NT2/D1 (cell line): ENCODE results near the gene FETUB.
"Not testable (repeated sequence)": the region's sequence is repeated elsewhere in the genome, so short reads cannot be mapped to it uniquely, and the experiment has no call there.

Source experiments
- YY1 ChIP-seq: IDR thresholded peaks from 2 replicates; pipeline ENCODE4 v1.6.1; 2011; ENCODE audit not compliant: insufficient read length, insufficient read depth
- ZNF274 ChIP-seq: IDR thresholded peaks from 2 replicates; pipeline ENCODE4 v1.6.1; 2011; ENCODE audit warnings: mild to moderate bottlenecking, low read depth, low read length

DNA sequence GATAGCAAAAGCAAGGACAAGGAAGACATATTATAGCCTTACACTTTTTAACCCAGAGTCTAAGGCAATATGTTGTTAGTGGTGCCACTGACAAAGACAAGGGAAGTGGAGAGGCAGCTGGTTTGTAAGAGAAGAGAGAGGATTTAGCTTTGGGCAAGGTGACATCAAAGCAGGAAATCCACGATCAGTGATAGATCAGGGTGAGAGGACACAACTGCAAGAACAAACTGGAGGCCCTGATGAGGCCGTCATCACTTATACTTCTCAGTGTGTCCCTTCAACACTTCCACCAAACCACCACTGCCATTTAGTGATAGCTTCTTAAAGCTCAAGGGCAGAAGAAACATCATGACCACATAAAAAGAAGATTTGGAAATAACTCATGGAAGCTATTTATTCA is 46.3 kb downstream of the FETUB start:
- TF ChIP-seq ZNF274, YY1: not testable (repeated sequence)
